ENCODE data around the gene CIDEB. TPM values are rescaled to one million over a fixed set of nuclear protein-coding genes. Genes with fewer than 3 reads are reported as not detected.

The CIDEB gene
- total RNA-seq, 4 donors from 2014 or later, result 22.3 to 184 (median 136) TPM

DNA sequence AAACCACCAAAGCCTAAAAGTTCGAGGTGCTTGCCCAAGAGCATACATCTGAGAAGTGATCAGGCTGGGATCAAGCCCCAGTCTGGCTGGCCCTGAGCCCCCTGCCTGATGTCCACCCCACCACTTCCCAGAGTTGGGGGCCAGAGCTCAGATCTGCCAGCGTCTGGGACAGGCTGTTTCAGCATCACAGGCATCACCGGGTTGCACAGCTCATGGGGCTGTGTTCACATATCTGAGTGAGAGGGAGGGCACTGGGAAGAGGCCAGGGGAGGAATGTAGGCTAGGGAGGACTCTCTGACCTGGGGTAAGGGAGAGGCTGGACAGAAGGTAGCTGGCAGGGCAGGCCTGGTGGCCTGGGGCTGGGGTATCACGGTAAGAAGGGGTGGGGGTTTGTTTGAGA is 50.8 kb downstream of the CIDEB start:
- peak in 1 of 3 donors; percentile 26 for DNase-seq
- H3K4me1 ChIP-seq, result no peaks in the 10 kb centered on the region
- TF ChIP-seq POLR2A (IDR thresholded peaks at IDR 0.05), result no peak
- TF ChIP-seq, protein P1, sequence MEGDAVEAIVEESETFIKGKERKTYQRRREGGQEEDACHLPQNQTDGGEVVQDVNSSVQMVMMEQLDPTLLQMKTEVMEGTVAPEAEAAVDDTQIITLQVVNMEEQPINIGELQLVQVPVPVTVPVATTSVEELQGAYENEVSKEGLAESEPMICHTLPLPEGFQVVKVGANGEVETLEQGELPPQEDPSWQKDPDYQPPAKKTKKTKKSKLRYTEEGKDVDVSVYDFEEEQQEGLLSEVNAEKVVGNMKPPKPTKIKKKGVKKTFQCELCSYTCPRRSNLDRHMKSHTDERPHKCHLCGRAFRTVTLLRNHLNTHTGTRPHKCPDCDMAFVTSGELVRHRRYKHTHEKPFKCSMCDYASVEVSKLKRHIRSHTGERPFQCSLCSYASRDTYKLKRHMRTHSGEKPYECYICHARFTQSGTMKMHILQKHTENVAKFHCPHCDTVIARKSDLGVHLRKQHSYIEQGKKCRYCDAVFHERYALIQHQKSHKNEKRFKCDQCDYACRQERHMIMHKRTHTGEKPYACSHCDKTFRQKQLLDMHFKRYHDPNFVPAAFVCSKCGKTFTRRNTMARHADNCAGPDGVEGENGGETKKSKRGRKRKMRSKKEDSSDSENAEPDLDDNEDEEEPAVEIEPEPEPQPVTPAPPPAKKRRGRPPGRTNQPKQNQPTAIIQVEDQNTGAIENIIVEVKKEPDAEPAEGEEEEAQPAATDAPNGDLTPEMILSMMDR (IDR thresholded peaks at IDR 0.05), result no peak
- H3K4me3 ChIP-seq, result no peak overlapping the region
- peaks cover 0 to 10% (median 0%) of the 10 kb centered on the region in 3 donors for H3K36me3 ChIP-seq
- no peak overlapping the region for H3K27ac ChIP-seq
- H3K9me3 ChIP-seq, result no peaks in the 10 kb centered on the region
- H3K27me3 ChIP-seq, result no peaks in the 10 kb centered on the region

DNA sequence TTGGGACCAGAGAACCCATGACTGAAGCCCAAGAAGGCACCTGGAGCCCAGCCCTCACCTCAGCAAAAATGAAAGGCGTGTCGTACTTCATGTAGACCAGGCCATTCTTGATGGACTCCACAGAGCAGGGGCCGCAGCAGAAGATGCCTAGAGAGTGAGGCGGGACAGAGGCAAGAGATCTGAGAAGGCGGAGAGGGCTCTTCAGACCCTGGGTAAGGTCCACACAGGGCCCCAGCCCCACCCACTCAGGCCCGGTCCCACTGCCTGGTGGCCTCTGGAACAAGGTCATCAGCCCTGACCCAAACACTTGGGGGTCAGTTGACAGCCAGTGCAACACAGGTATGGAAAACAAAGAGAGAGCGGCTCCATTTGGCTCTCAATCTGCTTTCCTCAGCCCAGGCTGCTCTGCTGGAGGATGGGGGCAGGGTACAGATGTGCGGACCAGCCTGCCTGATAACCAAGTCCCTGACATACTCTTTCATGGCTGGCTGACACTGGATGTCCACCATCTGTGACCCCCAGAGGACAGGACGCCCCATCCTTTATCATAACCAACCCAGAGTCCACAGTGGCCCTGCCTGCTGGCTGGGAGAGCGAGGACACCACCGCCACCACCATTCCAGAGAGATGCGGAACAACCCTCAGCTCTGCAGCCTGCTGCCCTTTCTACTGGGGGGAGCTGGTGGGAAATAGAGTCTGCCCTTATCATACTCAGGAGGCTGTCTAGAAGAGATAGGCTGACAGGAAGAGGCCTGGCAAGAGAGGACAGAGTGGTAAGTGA is 51.7 kb downstream of the CIDEB start:
- peak in 1 of 3 donors; percentile 39 for DNase-seq
- no peaks in the 10 kb centered on the region for H3K9me3 ChIP-seq
- H3K4me1 ChIP-seq, result no peaks in the 10 kb centered on the region
- no peaks in the 10 kb centered on the region for H3K27me3 ChIP-seq
- no peak overlapping the region for H3K27ac ChIP-seq
- TF ChIP-seq, protein P1 (IDR thresholded peaks at IDR 0.05), result no peak
- no peak for TF ChIP-seq POLR2A (IDR thresholded peaks at IDR 0.05)
- H3K36me3 ChIP-seq, result peaks cover 0 to 10% (median 0%) of the 10 kb centered on the region in 3 donors
- no peak overlapping the region for H3K4me3 ChIP-seq

DNA sequence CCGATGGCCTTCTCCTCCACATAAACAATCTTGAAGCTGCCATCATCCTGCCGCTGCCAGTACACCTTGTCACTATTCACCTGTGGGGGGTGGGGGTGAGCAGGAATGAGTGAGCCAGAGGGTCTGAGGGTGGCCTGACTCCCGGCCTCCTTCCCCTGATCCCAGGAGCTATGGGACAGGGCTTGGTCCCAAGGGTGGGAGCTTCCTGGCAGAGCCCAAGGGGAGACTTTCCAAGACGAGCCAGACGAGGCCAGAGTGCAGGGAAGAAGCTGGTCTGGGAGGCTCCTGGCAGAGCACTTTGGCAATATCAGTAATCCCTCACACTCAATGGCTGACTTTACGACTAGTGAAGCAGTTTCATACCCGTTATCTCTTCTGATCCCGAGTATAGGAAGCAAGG is 52.3 kb downstream of the CIDEB start:
- Histone ChIP-seq H3K27me3 (no peaks in the 10 kb centered on the region), H3K4me1 (no peaks in the 10 kb centered on the region), H3K9me3 (no peaks in the 10 kb centered on the region), H3K4me3 (no peak overlapping the region), H3K27ac (no peak overlapping the region), H3K36me3 (peaks cover 0 to 10% (median 0%) of the 10 kb centered on the region in 3 donors)
- no peak for DNase-seq
- TF ChIP-seq POLR2A (IDR thresholded peaks at IDR 0.05), result no peak
- TF ChIP-seq, protein P1 (IDR thresholded peaks at IDR 0.05), result no peak

Small RNA genes lying within 50 kb of the gene (small RNA-seq; reads per million reads assigned to genes)
- 0 reads per million in 2 donors for gene RF00026

Other genes with a start within 250 kb of the CIDEB start
- gene CPNE6, start 236.4 kb downstream of the CIDEB start, total RNA-seq, result 1 to 10 TPM in 3 of 4 donors, not detected in 1; 1.9 to 4.6 (median 3.6) TPM
- 100 to 1,000 TPM in 3 of 4 donors, 10 to 100 TPM in 1; 53.6 to 820 (median 644) TPM for gene PCK2, start 213.7 kb downstream of the CIDEB start, total RNA-seq
- gene DCAF11, start 193.2 kb downstream of the CIDEB start, total RNA-seq, result 100 to 1,000 TPM; 113 to 214 (median 176) TPM
- 10 to 100 TPM in 2 of 4 donors, 1 to 10 TPM in 1, not detected in 1; 4.6 to 14.2 (median 13.5) TPM for gene NRL, start 193.0 kb downstream of the CIDEB start, total RNA-seq
- 10 to 100 TPM in 1 of 4 donors, 1 to 10 TPM in 2, not detected in 1; 2.6 to 11.3 (median 3.9) TPM for gene FITM1, start 177.3 kb downstream of the CIDEB start, total RNA-seq
- 100 to 1,000 TPM; 114 to 289 (median 200) TPM for gene PSME1, start 171.8 kb downstream of the CIDEB start, total RNA-seq
- 10 to 100 TPM in 3 of 4 donors, 1 to 10 TPM in 1; 7.4 to 38.7 (median 34.0) TPM for gene EMC9, start 166.4 kb downstream of the CIDEB start, total RNA-seq
- gene PSME2, start 161.4 kb downstream of the CIDEB start, total RNA-seq, result 100 to 1,000 TPM; 119 to 258 (median 162) TPM
- gene RNF31, start 160.5 kb downstream of the CIDEB start, total RNA-seq, result 10 to 100 TPM; 46.4 to 90.8 (median 71.1) TPM
- 100 to 1,000 TPM in 1 of 4 donors, 10 to 100 TPM in 3; 64.1 to 219 (median 80.8) TPM for gene IRF9, start 146.7 kb downstream of the CIDEB start, total RNA-seq
- 10 to 100 TPM; 18.6 to 74.3 (median 37.8) TPM for gene REC8, start 135.9 kb downstream of the CIDEB start, total RNA-seq
- gene IPO4, start 119.2 kb downstream of the CIDEB start, total RNA-seq, result 10 to 100 TPM; 12.8 to 56.9 (median 34.2) TPM
- 10 to 100 TPM; 22.3 to 80.7 (median 49.8) TPM for gene TM9SF1, start 112.5 kb downstream of the CIDEB start, total RNA-seq
- 1 to 10 TPM in 1 of 4 donors, under 1 TPM in 1, not detected in 2; 0.70 to 1.2 TPM for gene TSSK4, start 102.3 kb downstream of the CIDEB start, total RNA-seq
- gene CHMP4A, start 94.5 kb downstream of the CIDEB start, total RNA-seq, result 100 to 1,000 TPM in 1 of 4 donors, 10 to 100 TPM in 3; 31.4 to 190 (median 54.3) TPM
- gene MDP1, start 91.9 kb downstream of the CIDEB start, total RNA-seq, result 10 to 100 TPM in 2 of 4 donors, 1 to 10 TPM in 2; 7.4 to 17.5 (median 10.5) TPM
- 10 to 100 TPM; 44.1 to 77.6 (median 67.9) TPM for gene NEDD8, start 75.6 kb downstream of the CIDEB start, total RNA-seq
- gene GMPR2, start 75.0 kb downstream of the CIDEB start, total RNA-seq, result 10 to 100 TPM; 52.7 to 59.4 (median 55.3) TPM
- gene TINF2, start 65.4 kb downstream of the CIDEB start, total RNA-seq, result 10 to 100 TPM; 26.4 to 39.6 (median 36.9) TPM
- 10 to 100 TPM in 1 of 4 donors, 1 to 10 TPM in 3; 1.2 to 11.3 (median 5.9) TPM for gene TGM1, start 44.8 kb downstream of the CIDEB start, total RNA-seq
- gene RABGGTA, start 36.4 kb downstream of the CIDEB start, total RNA-seq, result 10 to 100 TPM; 57.3 to 84.6 (median 77.6) TPM
- 100 to 1,000 TPM in 1 of 4 donors, 10 to 100 TPM in 3; 51.2 to 130 (median 67.1) TPM for gene DHRS1, start 8.2 kb downstream of the CIDEB start, total RNA-seq
- 10 to 100 TPM; 14.5 to 30.0 (median 22.4) TPM for gene NOP9, start 8.1 kb downstream of the CIDEB start, total RNA-seq
- 10 to 100 TPM in 2 of 4 donors, 1 to 10 TPM in 2; 7.7 to 37.2 (median 12.2) TPM for gene LTB4R2, start 2.2 kb upstream of the CIDEB start, total RNA-seq
- gene LTB4R, start 3.5 kb upstream of the CIDEB start, total RNA-seq, result 10 to 100 TPM in 2 of 4 donors, 1 to 10 TPM in 2; 5.1 to 28.5 (median 10.1) TPM
- 10 to 100 TPM; 12.1 to 53.6 (median 26.9) TPM for gene ADCY4, start 27.1 kb upstream of the CIDEB start, total RNA-seq
- 10 to 100 TPM; 45.2 to 72.0 (median 64.0) TPM for gene RIPK3, start 32.0 kb upstream of the CIDEB start, total RNA-seq
- 10 to 100 TPM in 3 of 4 donors, 1 to 10 TPM in 1; 6.5 to 52.0 (median 21.5) TPM for gene NFATC4, start 60.2 kb upstream of the CIDEB start, total RNA-seq
- gene NYNRIN, start 91.0 kb upstream of the CIDEB start, total RNA-seq, result 10 to 100 TPM in 2 of 4 donors, 1 to 10 TPM in 2; 3.2 to 15.5 (median 10.3) TPM
- 1 to 10 TPM in 1 of 4 donors, under 1 TPM in 1, not detected in 2; 0.94 to 4.3 TPM for gene CBLN3, start 121.7 kb upstream of the CIDEB start, total RNA-seq
- gene KHNYN, start 122.0 kb upstream of the CIDEB start, total RNA-seq, result 100 to 1,000 TPM in 2 of 4 donors, 10 to 100 TPM in 2; 80.9 to 129 (median 113) TPM
- 10 to 100 TPM; 25.7 to 98.2 (median 48.9) TPM for gene SDR39U1, start 134.8 kb upstream of the CIDEB start, total RNA-seq
- gene CMA1, start 200.3 kb upstream of the CIDEB start, total RNA-seq, result not detected

Data from Peyer's patch (tissue), 4 donors.